ENCODE data around the gene INSIG1.

Gene INSIG1

GRCh38 chr7:155277385-155277994, 20.2 kb upstream of the INSIG1 start:
- no peak overlapping the region for H2BK15ac ChIP-seq (ENCODE audit: low read length)
- no peak overlapping the region for H3K27ac ChIP-seq (replicated peaks; ENCODE audit: low read length)
- no peak overlapping the region for H3K4me3 ChIP-seq (ENCODE audit: low read length in 2 of 2)
- no peaks in the 10 kb centered on the region for H3K36me3 ChIP-seq (replicated peaks in 1 of 2; ENCODE audit: control insufficient read depth in 2 of 2, insufficient read depth in 2 of 2, low read length in 2 of 2)
- no peaks in the 10 kb centered on the region for H3K79me1 ChIP-seq (ENCODE audit: low read depth, low read length)
- no peak overlapping the region for H2BK120ac ChIP-seq (ENCODE audit: low read depth, low read length)
- no peak overlapping the region for H2AFZ ChIP-seq (ENCODE audit: low read length)
- H3K4me2 ChIP-seq (ENCODE audit: insufficient read depth, low read length, poor library complexity, severe bottlenecking), result no peak overlapping the region
- H4K91ac ChIP-seq (ENCODE audit: low read depth, low read length, poor library complexity), result no peak overlapping the region
- peaks cover 0 to 2% of the 10 kb centered on the region in 2 donors for H3K4me1 ChIP-seq (ENCODE audit: control insufficient read depth in 2 of 2, insufficient read depth in 1 of 2, low read depth in 1 of 2, low read length in 2 of 2)
- no peaks in the 10 kb centered on the region for H3K9me3 ChIP-seq (replicated peaks in 1 of 2; ENCODE audit: control insufficient read depth in 2 of 2, insufficient read depth in 1 of 2, low read depth in 1 of 2, low read length in 2 of 2)
- no peak overlapping the region for H3K14ac ChIP-seq (ENCODE audit: low read length)
- WGBS, 2 donors (ENCODE audit: extremely low coverage in 2 of 2, insufficient read length in 2 of 2, insufficient replicate concordance in 1 of 2), result no CpG with 5 or more reads among the region's 10 CpGs
- DNase-seq (ENCODE audit: low spot score), result no peak
- no peak overlapping the region for H4K8ac ChIP-seq (ENCODE audit: low read depth, low read length)
- H3K4ac ChIP-seq (ENCODE audit: low read length), result no peak overlapping the region
- no peak overlapping the region for H2AK5ac ChIP-seq (ENCODE audit: low read depth, low read length)
- no peak overlapping the region for H2BK5ac ChIP-seq (ENCODE audit: low read length)
- H2BK12ac ChIP-seq (ENCODE audit: low read length), result no peak overlapping the region
- H3K18ac ChIP-seq (ENCODE audit: low read length), result no peak overlapping the region
- no peak overlapping the region for H3K23ac ChIP-seq (ENCODE audit: low read depth, low read length, poor library complexity)
- peaks cover 0 to 57% (median 0%) of the 10 kb centered on the region in 3 experiments for H3K27me3 ChIP-seq (ENCODE audit: control insufficient read depth in 3 of 3, insufficient read depth in 3 of 3, low read depth in 1 of 3, low read length in 3 of 3)
- H3K9ac ChIP-seq (ENCODE audit: low read depth, low read length, poor library complexity), result no peak overlapping the region

- Histone ChIP-seq H3K9ac (ENCODE audit: low read depth, low read length, poor library complexity) (no peak overlapping the region), H3K27me3 (ENCODE audit: control insufficient read depth in 3 of 3, insufficient read depth in 3 of 3, low read depth in 1 of 3, low read length in 3 of 3) (peaks cover 0 to 55% (median 0%) of the 10 kb centered on the region in 3 experiments), H3K14ac (ENCODE audit: low read length) (no peak overlapping the region), H2BK12ac (ENCODE audit: low read length) (no peak overlapping the region), H2BK120ac (ENCODE audit: low read depth, low read length) (no peak overlapping the region), H3K4ac (ENCODE audit: low read length) (no peak overlapping the region), H3K4me1 (ENCODE audit: control insufficient read depth in 2 of 2, insufficient read depth in 1 of 2, low read depth in 1 of 2, low read length in 2 of 2) (peaks cover 0 to 2% of the 10 kb centered on the region in 2 donors), H3K27ac (replicated peaks; ENCODE audit: low read length) (no peak overlapping the region), H3K18ac (ENCODE audit: low read length) (no peak overlapping the region), H2BK5ac (ENCODE audit: low read length) (no peak overlapping the region), H3K4me3 (ENCODE audit: low read length in 2 of 2) (no peak overlapping the region), H3K36me3 (replicated peaks in 1 of 2; ENCODE audit: control insufficient read depth in 2 of 2, insufficient read depth in 2 of 2, low read length in 2 of 2) (no peaks in the 10 kb centered on the region), H4K91ac (ENCODE audit: low read depth, low read length, poor library complexity) (no peak overlapping the region), H2BK15ac (ENCODE audit: low read length) (no peak overlapping the region), H3K79me1 (ENCODE audit: low read depth, low read length) (no peaks in the 10 kb centered on the region), H3K9me3 (replicated peaks in 1 of 2; ENCODE audit: control insufficient read depth in 2 of 2, insufficient read depth in 1 of 2, low read depth in 1 of 2, low read length in 2 of 2) (no peaks in the 10 kb centered on the region), H4K8ac (ENCODE audit: low read depth, low read length) (no peak overlapping the region), H2AFZ (ENCODE audit: low read length) (no peak overlapping the region), H3K23ac (ENCODE audit: low read depth, low read length, poor library complexity) (no peak overlapping the region), H2AK5ac (ENCODE audit: low read depth, low read length) (no peak overlapping the region), H3K4me2 (ENCODE audit: insufficient read depth, low read length, poor library complexity, severe bottlenecking) (no peak overlapping the region)
- no CpG with 5 or more reads among the region's 9 CpGs for WGBS, 2 donors (ENCODE audit: extremely low coverage in 2 of 2, insufficient read length in 2 of 2, insufficient replicate concordance in 1 of 2)
- DNase-seq (ENCODE audit: low spot score), result no peak
Measured at GRCh38 chr7:155278921-155279320, 18.8 kb upstream of the INSIG1 start.

- Histone ChIP-seq H2BK12ac (ENCODE audit: low read length) (no peak overlapping the region), H2AK5ac (ENCODE audit: low read depth, low read length) (no peak overlapping the region), H4K8ac (ENCODE audit: low read depth, low read length) (no peak overlapping the region), H3K9ac (ENCODE audit: low read depth, low read length, poor library complexity) (no peak overlapping the region), H3K4me1 (ENCODE audit: control insufficient read depth in 2 of 2, insufficient read depth in 1 of 2, low read depth in 1 of 2, low read length in 2 of 2) (peaks cover 0 to 2% of the 10 kb centered on the region in 2 donors), H2BK5ac (ENCODE audit: low read length) (no peak overlapping the region), H3K9me3 (replicated peaks in 1 of 2; ENCODE audit: control insufficient read depth in 2 of 2, insufficient read depth in 1 of 2, low read depth in 1 of 2, low read length in 2 of 2) (no peaks in the 10 kb centered on the region), H3K36me3 (replicated peaks in 1 of 2; ENCODE audit: control insufficient read depth in 2 of 2, insufficient read depth in 2 of 2, low read length in 2 of 2) (no peaks in the 10 kb centered on the region), H4K91ac (ENCODE audit: low read depth, low read length, poor library complexity) (no peak overlapping the region), H3K79me1 (ENCODE audit: low read depth, low read length) (no peaks in the 10 kb centered on the region), H3K4me2 (ENCODE audit: insufficient read depth, low read length, poor library complexity, severe bottlenecking) (no peak overlapping the region), H2BK15ac (ENCODE audit: low read length) (no peak overlapping the region), H3K27me3 (ENCODE audit: control insufficient read depth in 3 of 3, insufficient read depth in 3 of 3, low read depth in 1 of 3, low read length in 3 of 3) (peaks cover 0 to 54% (median 0%) of the 10 kb centered on the region in 3 experiments), H3K23ac (ENCODE audit: low read depth, low read length, poor library complexity) (no peak overlapping the region), H3K18ac (ENCODE audit: low read length) (no peak overlapping the region), H2BK120ac (ENCODE audit: low read depth, low read length) (no peak overlapping the region), H3K4ac (ENCODE audit: low read length) (no peak overlapping the region), H3K27ac (replicated peaks; ENCODE audit: low read length) (no peak overlapping the region), H3K4me3 (ENCODE audit: low read length in 2 of 2) (no peak overlapping the region), H3K14ac (ENCODE audit: low read length) (no peak overlapping the region), H2AFZ (ENCODE audit: low read length) (no peak overlapping the region)
- no CpG with 5 or more reads among the region's 14 CpGs for WGBS, 2 donors (ENCODE audit: extremely low coverage in 2 of 2, insufficient read length in 2 of 2, insufficient replicate concordance in 1 of 2)
- no peak for DNase-seq (ENCODE audit: low spot score)
Measured at GRCh38 chr7:155279787-155280445, 17.8 kb upstream of the INSIG1 start.

GRCh38 chr7:155280446-155281397, 17.0 kb upstream of the INSIG1 start:
- Histone ChIP-seq H2BK12ac (ENCODE audit: low read length) (no peak overlapping the region), H3K4me2 (ENCODE audit: insufficient read depth, low read length, poor library complexity, severe bottlenecking) (no peak overlapping the region), H3K23ac (ENCODE audit: low read depth, low read length, poor library complexity) (no peak overlapping the region), H2BK120ac (ENCODE audit: low read depth, low read length) (no peak overlapping the region), H3K79me1 (ENCODE audit: low read depth, low read length) (no peaks in the 10 kb centered on the region), H2BK5ac (ENCODE audit: low read length) (no peak overlapping the region), H3K18ac (ENCODE audit: low read length) (no peak overlapping the region), H3K36me3 (replicated peaks in 1 of 2; ENCODE audit: control insufficient read depth in 2 of 2, insufficient read depth in 2 of 2, low read length in 2 of 2) (no peaks in the 10 kb centered on the region), H2AK5ac (ENCODE audit: low read depth, low read length) (no peak overlapping the region), H3K27ac (replicated peaks; ENCODE audit: low read length) (no peak overlapping the region), H3K4me1 (ENCODE audit: control insufficient read depth in 2 of 2, insufficient read depth in 1 of 2, low read depth in 1 of 2, low read length in 2 of 2) (peaks cover 0 to 2% of the 10 kb centered on the region in 2 donors), H2AFZ (ENCODE audit: low read length) (no peak overlapping the region), H3K14ac (ENCODE audit: low read length) (no peak overlapping the region), H4K91ac (ENCODE audit: low read depth, low read length, poor library complexity) (no peak overlapping the region), H3K4me3 (ENCODE audit: low read length in 2 of 2) (no peak overlapping the region), H3K9me3 (replicated peaks in 1 of 2; ENCODE audit: control insufficient read depth in 2 of 2, insufficient read depth in 1 of 2, low read depth in 1 of 2, low read length in 2 of 2) (no peaks in the 10 kb centered on the region), H4K8ac (ENCODE audit: low read depth, low read length) (no peak overlapping the region), H3K9ac (ENCODE audit: low read depth, low read length, poor library complexity) (no peak overlapping the region), H3K27me3 (ENCODE audit: control insufficient read depth in 3 of 3, insufficient read depth in 3 of 3, low read depth in 1 of 3, low read length in 3 of 3) (peaks cover 0 to 55% (median 0%) of the 10 kb centered on the region in 3 experiments), H2BK15ac (ENCODE audit: low read length) (no peak overlapping the region), H3K4ac (ENCODE audit: low read length) (no peak overlapping the region)
- no peak for DNase-seq (ENCODE audit: low spot score)
- whole genome bisulfite sequencing, 2 donors (ENCODE audit: extremely low coverage in 2 of 2, insufficient read length in 2 of 2, insufficient replicate concordance in 1 of 2), result no CpG with 5 or more reads among the region's 13 CpGs

Measured in neuronal stem cell (in vitro differentiated cells).